Left forelimb (tissue), 1 donor: ENCODE results near the gene ECE1.
"Not testable (repeated sequence)": the region's sequence is repeated elsewhere in the genome, so short reads cannot be mapped to it uniquely, and the experiment has no call there.

ENCODE experiments used
- DNase-seq: peaks from one replicate; pipeline ENCODE4 v3.0.0-alpha.2; 2018; ENCODE audit warnings: low spot score

ECE1 gene

DNA sequence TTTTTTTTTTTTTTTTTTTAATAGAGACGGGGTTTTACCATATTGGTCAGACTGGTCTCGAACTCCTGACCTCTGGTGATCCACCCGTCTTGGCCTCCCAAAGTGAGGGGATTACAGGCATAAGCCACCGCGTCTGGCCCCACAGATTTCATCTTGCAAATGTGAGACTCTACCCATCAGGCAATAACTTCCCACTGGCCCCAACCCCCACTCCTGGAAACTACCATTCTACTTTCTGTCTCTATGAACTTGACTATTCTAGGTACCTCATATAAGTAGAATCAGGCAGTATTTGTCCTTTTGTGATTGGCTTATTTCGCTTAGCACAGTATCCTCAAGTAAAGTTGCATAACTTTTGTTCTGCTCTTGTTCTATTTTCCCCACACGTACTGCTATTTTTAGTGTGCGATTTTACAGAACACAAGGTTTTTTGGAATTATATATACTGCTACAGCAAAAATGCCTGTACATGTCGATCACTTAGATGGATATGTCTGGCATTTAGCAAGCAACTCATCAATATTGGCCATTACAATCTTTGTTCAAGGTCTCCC is 40.2 kb downstream of the ECE1 start:
- no peak for DNase-seq

DNA sequence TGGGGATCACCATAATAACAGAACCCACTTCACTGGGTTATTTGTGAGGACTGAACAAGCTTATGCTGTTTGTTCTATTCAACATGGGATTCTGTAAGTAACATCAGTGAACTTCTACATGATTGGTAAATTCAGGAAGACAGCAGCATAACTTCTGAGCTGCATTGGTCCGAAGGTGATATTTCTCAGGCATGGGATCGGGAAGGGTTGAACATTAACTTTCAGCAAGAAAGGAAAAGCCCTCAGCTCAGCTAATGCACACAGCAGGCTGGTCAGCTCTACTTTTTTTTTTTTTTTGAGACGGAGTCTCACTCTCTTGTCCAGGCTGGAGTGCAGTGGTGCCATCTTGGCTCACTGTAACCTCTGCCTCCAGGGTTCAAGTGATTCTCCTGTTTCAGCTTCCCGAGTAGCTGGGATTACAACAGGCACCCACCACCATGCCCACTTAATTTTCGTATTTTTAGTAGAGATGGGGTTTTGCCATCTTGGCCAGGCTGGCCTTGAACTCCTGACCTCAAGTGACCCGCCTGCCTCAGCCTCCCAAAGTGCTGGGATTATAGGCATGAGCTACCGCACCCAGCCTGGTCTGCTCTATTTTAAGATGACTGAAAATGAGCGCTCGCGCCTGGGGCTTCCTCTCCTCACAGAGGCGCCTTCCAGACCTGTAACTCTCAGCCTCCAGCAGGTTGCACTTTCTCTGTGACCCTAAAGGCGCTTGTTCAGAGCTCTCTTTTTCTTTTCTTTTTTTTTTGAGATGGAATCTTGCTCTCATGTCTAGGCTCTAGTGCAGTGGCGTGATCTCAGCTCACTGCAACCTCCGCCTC is 42.2 kb downstream of the ECE1 start:
- no peak for DNase-seq

DNA sequence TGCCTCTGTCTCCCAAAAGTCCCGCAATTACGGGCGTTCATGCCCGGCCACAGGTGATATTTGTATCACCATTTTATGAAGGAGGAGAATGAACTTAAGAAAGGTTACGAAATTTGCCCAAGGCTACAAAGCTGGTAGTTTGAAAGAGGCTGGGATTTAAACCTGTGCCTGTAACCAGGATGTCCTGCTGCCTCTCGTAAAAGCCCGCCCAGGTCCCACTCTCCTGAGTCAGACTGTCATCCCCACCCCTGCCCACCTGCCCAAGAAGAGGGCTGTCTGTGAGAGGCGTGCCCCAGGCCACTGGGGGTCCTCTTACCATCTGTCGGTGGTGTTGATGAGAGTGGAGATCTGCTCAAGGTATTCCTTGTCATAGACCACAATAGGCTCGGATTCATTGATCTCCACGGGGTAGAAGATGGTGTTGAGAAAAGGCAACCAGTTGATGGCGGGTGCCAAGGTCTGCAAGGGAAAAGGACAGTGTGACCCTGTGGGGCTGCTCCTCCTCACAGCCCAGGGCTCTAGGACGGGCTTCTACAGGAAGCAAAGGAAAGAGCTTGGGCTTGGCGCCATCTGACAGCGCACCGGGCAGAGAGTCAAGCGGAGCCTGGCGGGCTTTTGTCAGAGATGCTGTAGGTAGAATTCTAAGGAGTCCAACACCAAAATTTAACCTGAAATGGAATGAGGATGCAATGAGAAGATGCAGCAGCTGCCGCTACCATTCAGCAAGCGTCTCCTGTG is 43.2 kb downstream of the ECE1 start:
- DNase-seq, result no peak

DNA sequence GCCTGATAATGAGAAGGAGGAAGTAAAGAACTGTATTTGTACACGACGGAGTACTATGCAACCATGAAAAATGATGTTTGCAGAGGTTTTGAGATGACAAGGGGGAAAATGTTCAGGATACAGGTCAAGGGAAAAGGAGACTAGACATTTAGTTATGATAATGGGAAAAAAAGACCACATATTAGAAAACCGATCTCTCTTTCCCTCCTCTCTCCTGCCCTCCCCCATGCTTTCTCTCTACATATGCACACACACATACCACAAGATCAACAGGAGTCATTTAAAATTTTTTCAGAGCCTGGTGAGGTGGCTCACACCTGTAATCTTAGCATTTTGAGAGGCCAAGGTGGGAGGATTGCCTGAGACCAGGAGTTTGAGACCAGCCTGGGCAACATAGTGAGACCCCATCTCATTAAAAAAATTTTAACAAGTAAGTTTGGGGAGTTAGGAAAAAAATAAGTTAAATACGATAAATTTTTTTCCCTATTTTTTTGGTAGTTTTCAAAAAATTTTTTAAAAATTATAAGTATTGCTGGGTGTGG is 44.5 kb downstream of the ECE1 start:
- DNase-seq, result no peak

DNA sequence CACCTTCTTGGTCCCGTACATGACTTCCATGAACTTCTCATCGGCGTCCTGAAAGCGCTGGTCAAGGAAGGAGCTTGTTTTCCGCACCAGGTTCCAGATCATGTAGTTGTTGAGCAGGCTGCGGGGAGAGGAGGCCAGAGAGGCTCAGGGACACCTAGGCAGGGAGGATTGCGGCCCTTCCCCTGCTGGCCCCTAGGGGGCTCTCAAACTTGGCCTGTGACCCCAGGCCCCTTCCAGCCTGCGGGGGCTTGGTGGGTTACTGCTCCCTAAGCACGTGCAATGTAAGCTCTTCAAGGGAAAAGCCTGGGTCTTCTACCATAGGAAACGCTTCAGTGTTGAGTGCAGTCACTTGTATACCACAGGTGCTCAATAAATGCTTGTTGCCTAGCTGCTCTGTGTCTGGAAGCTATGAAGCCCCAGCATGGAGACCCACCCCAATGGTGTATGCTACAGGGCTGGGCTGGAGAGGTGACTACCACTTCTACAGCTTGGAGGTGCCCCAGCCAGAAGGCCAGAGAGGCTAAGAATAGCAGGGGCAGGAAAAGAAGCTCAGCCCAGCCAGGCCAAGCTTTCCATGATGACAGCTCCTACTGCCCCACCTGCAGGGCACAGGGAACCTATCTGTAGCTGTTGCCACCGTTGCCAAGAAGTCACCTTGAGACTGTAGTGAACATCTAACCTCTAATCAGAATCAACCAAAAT is 45.1 kb downstream of the ECE1 start:
- no peak for DNase-seq

DNA sequence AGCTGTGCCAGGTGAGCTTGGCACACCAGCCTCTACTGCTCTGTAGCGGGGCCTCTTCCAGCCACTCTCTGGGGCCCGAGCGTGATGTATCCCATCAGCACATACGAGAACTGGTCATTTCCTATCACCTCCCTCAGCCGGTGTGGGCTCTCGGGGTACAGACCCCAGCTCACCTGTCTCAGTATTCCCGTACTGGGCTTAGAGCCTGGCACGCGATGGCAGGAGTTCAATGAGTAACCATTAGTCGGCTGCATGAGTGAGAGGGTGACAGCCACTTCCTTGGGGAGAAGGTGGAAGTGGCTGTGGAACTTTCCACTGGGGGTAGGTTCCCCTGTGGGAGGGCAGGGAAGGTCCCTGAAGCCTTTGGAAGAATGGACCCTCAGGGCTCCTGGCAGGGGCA is 46.1 kb downstream of the ECE1 start:
- no peak for DNase-seq

DNA sequence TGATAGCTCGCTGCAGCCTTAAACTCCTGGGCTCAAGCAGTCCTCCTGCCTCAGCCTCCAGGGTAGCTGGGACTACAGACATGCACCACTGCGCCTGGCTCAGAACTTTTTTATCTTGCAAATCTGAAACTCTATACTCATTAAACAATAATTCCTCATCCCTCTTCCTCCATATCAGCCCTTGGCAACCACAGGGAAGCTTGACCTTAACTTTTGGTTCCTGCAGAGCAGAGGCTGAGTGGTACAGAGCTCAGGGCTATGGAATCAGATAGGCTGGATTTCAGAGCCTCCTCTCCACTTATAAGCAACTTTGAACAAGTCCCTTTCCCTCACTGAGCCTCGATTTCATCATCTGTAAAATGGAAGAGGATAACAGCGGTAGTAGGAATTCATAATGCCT is 47.4 kb downstream of the ECE1 start:
- no peak for DNase-seq

DNA sequence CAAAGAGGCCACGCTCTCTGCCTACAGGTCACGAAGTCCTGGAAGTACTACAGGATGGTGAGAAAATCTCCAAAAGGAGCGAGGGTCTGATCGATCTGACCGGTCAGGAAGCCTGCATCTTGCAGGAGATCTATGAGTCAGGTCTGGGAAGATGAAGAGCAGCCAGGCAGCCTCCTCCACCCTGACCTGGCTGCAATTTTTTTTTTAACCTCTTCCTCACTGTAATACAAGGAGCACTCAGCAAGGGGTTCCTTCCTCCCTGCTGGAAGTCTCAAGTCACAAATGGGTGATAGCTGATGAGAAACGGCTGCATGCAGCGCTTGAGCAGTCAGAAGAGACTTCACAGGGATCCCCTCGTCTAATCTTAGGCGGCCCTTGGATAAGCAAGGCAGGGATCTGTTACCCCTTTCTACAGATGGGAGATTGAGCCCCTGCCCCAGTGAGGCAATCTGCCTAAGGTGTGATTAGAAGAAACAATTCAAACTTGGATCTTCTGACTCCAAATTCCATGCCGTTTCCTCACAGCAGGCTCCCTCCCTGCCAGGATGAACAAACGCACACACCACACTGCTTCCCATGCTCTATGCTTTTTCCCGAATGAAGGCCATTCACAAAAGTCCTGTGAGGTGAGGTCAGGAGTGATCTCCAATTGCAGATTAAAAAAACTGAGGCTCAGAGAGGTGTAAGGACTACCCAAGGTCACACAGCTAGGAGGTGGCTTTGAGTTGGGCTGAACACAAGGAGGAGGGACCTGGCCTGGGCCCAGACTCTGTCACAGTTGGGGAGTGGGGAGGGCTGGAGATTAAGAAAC is 48.3 kb downstream of the ECE1 start:
- DNase-seq, result no peak

DNA sequence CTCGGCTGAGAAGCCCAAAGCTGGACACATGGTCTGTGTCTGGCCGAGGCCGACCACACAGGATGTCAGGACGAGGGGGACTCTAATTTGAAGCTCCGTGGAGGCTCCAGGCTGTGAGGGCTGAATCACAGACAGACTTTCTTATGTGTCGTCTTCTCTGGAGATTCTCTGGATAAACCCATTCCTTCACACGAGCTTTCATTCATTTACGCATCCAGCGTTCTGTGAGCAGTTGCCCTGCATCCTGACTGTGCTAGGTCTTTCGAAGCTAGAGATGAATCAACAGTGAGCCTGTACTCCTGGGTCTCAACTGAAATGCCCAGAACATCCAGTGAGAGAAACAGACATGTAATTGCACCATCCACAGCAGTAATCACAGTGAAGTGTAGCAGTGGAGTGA is 49.6 kb downstream of the ECE1 start:
- DNase-seq, result no peak

DNA sequence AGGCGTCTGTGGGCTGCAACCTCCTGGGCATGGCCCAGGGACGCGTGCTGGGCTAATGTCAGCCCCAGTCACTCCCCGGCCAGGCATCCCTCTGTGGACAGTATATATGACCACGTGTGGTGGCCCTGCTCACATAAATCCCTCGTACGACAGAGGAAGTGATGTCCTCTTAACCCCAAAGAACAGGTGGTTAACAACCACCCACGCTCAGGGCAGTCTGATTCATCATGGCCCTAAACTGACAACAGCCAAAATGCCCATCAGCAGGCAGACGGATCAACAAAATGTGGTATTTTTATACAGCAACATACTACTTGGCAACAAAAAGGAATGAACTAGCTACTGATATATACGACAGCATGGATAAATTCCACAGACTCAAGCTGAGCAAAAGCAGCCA is 51.0 kb downstream of the ECE1 start:
- no peak for DNase-seq

DNA sequence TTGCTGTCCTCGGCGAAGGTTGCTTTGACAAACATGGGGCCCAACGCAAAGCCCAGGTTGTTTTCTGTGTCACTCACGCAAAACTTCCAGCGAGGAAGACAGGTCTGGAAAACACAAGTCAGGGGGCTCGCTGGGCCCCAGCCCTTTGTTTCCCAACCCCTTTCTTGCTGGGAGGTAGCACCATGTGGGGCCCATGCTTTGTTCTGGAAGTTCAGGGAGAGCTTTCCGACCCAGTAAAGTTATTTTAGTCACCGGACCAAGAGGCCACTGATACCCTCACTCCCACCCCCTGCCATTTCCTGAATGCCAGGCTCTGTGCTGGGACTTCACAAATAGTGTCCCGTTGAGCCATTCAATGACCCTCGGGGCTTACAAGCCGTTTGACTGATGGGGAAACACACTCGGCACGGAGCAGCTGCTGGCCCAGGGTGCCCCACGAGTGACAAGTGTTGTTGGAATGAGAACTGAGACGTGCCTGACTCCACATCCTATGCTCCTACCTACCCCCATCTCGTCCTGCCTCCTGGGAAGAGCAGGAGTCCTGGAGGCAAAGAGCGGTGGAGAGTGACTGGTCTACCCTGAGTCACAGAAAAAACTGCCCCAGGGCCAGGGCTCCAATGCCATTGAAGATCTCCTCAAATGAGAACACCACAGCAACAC is 52.0 kb downstream of the ECE1 start:
- no peak for DNase-seq

DNA sequence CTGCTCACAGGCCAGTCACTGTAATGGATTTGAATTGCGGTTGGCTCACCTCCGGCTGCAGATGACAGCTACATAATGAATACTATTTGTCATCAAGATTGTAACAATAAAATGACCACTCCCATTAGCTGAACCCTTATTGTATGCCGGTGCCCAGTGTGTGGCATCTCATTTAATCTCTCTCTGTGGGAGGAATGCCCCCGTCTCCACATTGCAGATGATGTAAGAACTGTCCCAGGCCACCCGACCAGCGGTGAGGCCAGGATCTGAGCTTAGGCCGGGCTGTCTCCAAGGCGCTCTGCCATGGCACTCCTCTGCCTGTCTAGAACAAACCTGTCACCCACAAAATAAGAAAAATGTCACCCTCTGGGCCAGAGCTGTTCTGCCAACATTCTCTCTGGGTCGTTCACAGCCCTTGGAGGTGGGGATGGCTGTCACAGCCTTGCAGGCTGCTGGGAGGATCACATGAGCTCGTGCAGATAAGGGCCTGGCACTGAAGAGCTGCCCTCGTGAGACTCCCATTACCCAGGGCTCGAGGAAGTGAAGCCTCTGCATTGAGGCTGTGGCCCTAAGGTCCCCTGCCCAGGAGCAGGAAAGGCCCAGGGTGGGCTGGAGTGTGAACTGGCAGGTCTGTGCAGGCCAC is 52.7 kb downstream of the ECE1 start:
- DNase-seq, result no peak

DNA sequence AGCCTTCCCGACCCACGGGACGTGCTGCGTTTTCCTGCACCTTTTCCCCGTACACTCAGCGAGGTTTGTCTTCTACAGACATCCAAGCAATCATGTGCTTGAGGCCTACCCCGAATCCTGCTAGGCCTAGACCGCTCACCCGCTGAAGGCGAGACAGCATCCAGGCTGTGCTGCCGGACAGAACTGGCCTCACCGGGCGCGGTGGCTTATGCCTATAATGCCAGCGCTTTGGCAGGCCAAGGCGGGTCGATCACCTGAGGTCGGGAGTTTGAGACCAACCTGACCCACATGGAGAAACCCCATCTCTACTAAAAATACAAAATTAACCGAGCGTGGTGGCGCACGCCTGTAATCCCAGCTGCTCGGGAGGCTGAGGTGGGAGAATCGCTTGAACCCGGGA is 54.1 kb downstream of the ECE1 start:
- DNase-seq, result no peak

DNA sequence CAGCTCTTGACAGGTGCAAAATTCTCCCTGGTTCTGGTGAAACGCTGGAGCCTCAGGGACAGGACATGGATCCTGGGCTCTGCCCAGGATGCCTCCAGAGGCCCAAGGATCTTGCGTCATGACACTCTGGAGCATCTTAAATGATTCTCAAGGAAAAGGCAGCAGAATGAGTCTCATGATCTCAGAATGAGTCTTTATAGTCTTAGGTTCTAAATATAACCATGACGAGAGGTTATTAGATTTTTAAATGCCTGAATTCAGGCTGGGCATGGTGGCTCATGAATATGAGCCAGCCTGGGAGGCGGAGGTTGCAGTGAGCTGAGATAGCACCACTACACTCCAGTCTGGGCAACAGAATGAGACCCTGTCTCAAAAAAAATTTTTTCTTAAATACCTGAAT is 55.5 kb downstream of the ECE1 start:
- DNase-seq, result no peak

DNA sequence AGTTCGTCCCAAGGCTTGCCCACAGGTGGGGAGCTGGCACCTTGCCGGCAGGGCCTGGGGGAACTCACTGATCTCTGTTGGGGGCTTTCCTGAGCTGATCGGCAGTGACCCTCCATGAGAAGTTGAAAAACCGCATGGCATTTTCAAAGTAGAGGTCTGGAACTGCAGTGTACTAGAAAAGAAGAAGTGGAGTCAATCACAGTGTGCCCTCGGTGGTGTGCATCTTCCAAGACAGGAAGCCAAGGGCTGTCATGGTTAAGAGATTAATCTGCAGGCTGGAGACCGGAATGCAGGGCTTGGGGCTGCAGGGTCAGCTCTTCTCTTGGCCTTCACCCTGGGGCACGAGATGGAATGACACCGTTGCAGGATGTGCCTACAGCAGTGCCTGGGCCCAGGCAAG is 56.8 kb downstream of the ECE1 start:
- DNase-seq, result no peak

DNA sequence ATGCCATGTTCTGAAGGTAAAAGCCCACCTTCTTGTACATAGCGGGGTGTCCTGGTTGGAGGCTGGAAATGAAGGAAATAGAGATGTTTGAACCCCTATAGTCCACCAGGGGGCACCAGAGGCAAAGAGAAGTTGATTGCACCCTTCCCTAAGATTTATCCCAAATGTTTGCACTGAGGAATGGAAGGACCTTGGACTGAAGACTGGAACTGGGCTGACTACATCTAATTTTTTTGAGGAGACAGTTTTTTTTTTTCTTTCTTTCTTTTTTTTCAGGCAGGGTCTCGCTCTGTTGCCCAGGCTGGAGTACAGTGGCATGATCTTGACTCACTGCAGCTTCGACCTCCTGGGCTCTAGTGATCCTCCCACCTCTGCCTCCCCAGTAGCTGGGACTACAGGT is 58.2 kb downstream of the ECE1 start:
- DNase-seq, result no peak

DNA sequence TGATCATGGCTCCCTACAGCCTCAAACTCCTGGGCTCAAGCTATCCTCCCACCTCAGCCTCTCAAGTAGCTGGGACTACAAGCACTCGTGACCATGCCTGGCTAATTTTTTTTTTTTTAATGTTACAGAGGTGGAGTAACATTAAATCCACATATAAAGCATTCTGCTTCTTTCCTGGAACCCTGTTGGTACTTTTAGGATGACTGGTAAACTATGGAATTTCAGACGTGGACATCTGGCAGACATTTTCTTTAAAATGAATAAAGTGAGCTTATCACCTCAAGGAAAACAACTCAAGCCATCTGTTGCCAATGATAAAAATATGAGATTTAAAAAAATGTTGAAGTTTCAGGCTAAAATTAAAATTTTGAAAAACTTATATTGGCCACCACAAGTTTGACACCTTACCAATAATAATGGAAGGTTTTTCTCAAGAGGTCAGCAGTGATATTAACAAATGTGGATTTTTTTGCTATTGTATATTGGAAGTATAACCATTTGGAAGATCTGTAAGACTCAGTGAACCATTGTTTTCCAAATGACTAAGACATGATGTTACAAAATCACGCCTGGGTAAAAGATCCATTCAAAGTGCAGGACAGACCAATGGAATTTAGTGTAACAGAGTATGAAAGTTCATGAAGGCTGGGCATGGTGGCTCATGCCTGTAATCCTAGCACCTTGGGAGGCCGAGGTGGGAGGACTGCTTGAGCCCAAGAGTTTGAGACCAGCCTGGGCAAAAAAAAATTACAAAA is 60.8 kb downstream of the ECE1 start:
- DNase-seq, result no peak

DNA sequence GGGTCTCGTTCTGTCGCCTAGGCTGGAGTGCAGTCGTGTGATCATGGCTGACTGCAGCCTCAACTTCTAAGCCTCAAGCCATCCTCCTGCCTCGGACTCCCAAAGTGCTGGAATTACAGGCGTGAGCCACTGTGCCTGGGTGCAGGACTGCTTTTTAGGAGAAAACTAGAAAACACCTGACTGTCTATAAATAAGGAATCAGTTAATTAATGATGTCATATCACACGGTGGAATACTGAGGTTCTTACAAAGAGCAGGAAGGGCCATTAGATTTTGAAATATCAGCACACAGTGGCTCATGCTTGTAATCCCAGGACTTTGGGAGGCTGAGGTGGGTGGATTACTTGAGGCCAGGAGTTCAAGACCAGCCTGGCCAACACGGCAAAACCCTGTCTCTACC is 62.0 kb downstream of the ECE1 start:
- DNase-seq, result not testable (repeated sequence)

DNA sequence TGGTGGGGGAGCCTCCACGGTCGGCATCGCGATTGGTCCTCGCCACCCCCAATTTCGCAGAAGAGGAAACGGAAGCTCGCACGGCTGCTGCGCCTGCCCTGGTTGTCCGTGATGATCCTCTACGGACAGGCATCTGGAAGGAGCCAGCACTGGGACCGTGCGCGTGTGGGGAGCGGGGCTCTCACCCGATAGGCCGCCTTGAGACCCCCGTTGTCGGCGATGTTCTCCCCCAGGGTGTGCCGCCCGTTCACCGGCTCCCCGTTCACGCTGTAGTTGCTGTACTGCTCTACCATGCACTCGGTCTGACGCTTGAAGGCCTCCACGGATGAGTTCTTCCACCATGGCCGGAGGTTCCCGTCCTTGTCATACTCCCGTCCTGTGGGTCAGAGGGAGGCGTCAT is 65.2 kb downstream of the ECE1 start:
- no peak for DNase-seq

DNA sequence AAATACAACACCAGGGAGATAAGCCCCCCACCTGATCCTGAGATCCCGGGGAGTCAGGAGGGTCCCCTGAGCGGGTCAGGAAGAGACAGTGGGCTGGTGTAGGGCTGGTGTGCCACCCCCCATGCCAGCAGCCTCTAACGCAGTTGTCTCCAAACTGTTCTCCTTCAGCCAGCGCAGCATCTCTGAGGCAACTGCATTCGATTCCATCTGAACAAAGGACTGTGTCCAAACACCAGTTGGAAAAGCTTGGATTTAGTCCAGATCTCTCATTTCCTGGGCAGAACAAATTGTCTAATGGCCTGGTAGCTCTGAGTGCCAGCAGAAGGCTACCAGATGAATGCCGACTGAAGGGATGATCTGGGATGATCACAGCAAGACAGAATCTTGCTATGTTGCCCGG is 69.4 kb downstream of the ECE1 start:
- DNase-seq, result no peak
